ENCODE data around the gene CTNNBIP1. TPM values are rescaled to one million over a fixed set of nuclear protein-coding genes. Genes with fewer than 3 reads are reported as not detected.

The CTNNBIP1 gene
- total and polyA plus RNA-seq, 2 of the 8 experiments (the other 6 are each of a cell fraction or from before 2014, with no cell fraction given): 40.9 to 46.6 TPM

DNA sequence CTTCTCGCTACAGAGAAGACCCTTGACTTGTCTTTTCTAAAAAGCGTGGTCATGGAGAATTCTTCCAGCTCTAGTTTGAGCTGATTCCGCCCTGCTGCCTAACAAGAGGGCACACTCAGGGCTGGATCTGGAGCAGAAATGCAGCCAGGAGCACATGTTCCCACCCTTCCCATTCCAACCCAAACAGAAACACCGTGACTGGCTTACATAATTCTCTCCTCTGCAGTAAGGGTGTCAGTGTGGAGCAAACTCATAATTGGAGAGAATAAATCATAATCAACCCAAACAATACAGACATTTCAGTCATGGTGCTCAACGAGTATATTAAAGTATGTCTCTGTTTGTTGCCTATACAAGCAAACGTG lies 34.5 kb downstream of the CTNNBIP1 start:
- Histone ChIP-seq H3K4ac (replicated peaks; ENCODE audit: insufficient read length, low read depth, low read length) (no peak overlapping the region), H3K79me1 (ENCODE audit: low read depth, low read length) (no peaks in the 10 kb centered on the region; the same call in 1 of the 2 replicates), H3K9me3 (ENCODE audit: insufficient read depth in 2 of 2, low read depth in 1 of 2, low read length in 1 of 2) (no peaks in the 10 kb centered on the region), H3K4me2 (ENCODE audit: insufficient read depth in 1 of 2, low read depth in 2 of 2, low read length in 2 of 2) (peak overlapping the region in 1 of 2 experiments; percentile 1; a peak in 1 of 4 replicates), H3K14ac (ENCODE audit: insufficient read length) (no peak overlapping the region), H3K9ac (replicated peaks in 1 of 4; ENCODE audit: extremely low read depth in 1 of 4, low read depth in 3 of 4, low read length in 3 of 4) (no peak overlapping the region), H3K4me1 (replicated peaks in 1 of 4; ENCODE audit: control insufficient read depth in 3 of 4, insufficient read depth in 4 of 4, low read length in 3 of 4) (peaks cover 0 to 8% (median 6%) of the 10 kb centered on the region in 4 experiments; a peak in 6 of 7 replicates), H3K79me2 (ENCODE audit: control insufficient read depth in 1 of 2, insufficient read depth in 2 of 2, low read length in 2 of 2) (no peaks in the 10 kb centered on the region), H2AK5ac (ENCODE audit: low read depth, low read length) (no peak overlapping the region), H3K27me3 (replicated peaks in 1 of 4; ENCODE audit: control insufficient read depth in 3 of 4, extremely low read depth in 1 of 4, insufficient read depth in 3 of 4, low read length in 3 of 4) (no peaks in the 10 kb centered on the region), H4K8ac (ENCODE audit: extremely low read depth, insufficient read depth, low read length) (no peak overlapping the region; the same call in 1 of the 2 replicates), H2BK5ac (ENCODE audit: low read depth, low read length) (no peak overlapping the region), H2AFZ (ENCODE audit: low read length) (no peak overlapping the region), H2BK15ac (ENCODE audit: low read length) (peak overlapping the region; percentile 40), H4K5ac (ENCODE audit: insufficient read length, low read depth, low read length) (no peak overlapping the region), H3K27ac (ENCODE audit: low read depth, low read length) (no peak overlapping the region), H3K56ac (replicated peaks; ENCODE audit: insufficient read length, low read depth, low read length) (no peak overlapping the region), H3K18ac (ENCODE audit: extremely low read depth, low read length) (no peak overlapping the region), H2BK20ac (ENCODE audit: low read length) (no peak overlapping the region), H2BK120ac (replicated peaks; ENCODE audit: low read depth, low read length) (no peak overlapping the region), H2BK12ac (ENCODE audit: low read depth, low read length) (no peak overlapping the region), H3K4me3 (ENCODE audit: extremely low read depth in 1 of 4, insufficient read depth in 2 of 4, low read depth in 3 of 4, low read length in 4 of 4) (no peak overlapping the region; a peak in 2 of 8 replicates), H4K91ac (replicated peaks; ENCODE audit: insufficient read length, low read length) (peak overlapping the region; percentile 58), H3K36me3 (ENCODE audit: control insufficient read depth in 2 of 4, insufficient read depth in 4 of 4, low read length in 3 of 4) (no peaks in the 10 kb centered on the region), H3K23ac (ENCODE audit: insufficient read length) (no peak overlapping the region), H4K20me1 (replicated peaks in 1 of 2; ENCODE audit: control insufficient read depth in 1 of 2, insufficient read depth in 2 of 2, low read length in 2 of 2) (no peaks in the 10 kb centered on the region), H3K23me2 (ENCODE audit: low read depth, low read length) (no peaks in the 10 kb centered on the region; the same call in 1 of the 2 replicates)
- DNase-seq (ENCODE audit: low read depth in 1 of 2, low spot score in 2 of 2) (no peak), FAIRE-seq (no peak)
- CTCF ChIA-PET (ENCODE audit: partially characterized antibody): interaction anchor here (0.6 to 17.3 kb wide), 26 partner anchors 9 to 502 kb away, joined by 3 to 312 read pairs (median 6); partner anchors contain the start of genes LZIC and NMNAT1
- WGBS, 2 experiments (ENCODE audit: extremely low coverage in 1 of 2, insufficient coverage in 1 of 2, insufficient read length in 1 of 2, insufficient replicate concordance in 2 of 2, low coverage in 1 of 2, low lambda C conversion rate in 2 of 2, missing lambda C conversion rate in 1 of 2): 80% methylated on average over 6 of the region's 6 CpGs; no CpG with 5 or more reads in 1 of the 2 experiments
- POLR2A ChIA-PET (ENCODE audit: partially characterized antibody): interaction anchor here (0.6 to 1.7 kb wide), 4 partner anchors 8 to 68 kb away, joined by 3 to 7 read pairs (median 4); partner anchors contain the start of genes LZIC and NMNAT1
- no peak for TF ChIP-seq TAF7 (optimal IDR thresholded peaks at IDR 0.05; ENCODE audit: borderline replicate concordance, low read depth, low read length)
